Measurements from ENCODE around the gene ZNF655. TPM values are rescaled to one million over a fixed set of nuclear protein-coding genes. Genes with fewer than 3 reads are reported as not detected.

ZNF655 gene
- total RNA-seq, 1 experiment from 2014 or later: 40.4 TPM

GRCh38 chr7:99625961-99626360 is 67.5 kb downstream of the ZNF655 start:
- Mint-ChIP-seq H3K4me1 (peaks cover 23% of the 10 kb centered on the region), H3K4me3 (no peak overlapping the region), H3K27ac (no peak overlapping the region), H3K27me3 (ENCODE audit: low read depth) (no peaks in the 10 kb centered on the region), H3K9me3 (no peaks in the 10 kb centered on the region), H3K36me3 (peaks cover 83% of the 10 kb centered on the region)
- no peak for TF ChIP-seq ZNF416 (CRISPR knock-in tag; IDR thresholded peaks at IDR 0.05)
- TF ChIP-seq CDX4 (CRISPR knock-in tag; IDR thresholded peaks at IDR 0.05; ENCODE audit: borderline replicate concordance): no peak
- TF ChIP-seq TEAD4 (CRISPR knock-in tag; IDR thresholded peaks at IDR 0.05): no peak
- ChIA-PET CTCF (interaction anchor here (0.5 kb wide), 1 partner anchor 362 kb away, joined by 3 read pairs; no protein-coding TSS in a partner anchor), POLR2A (no interaction called here)
- ATAC-seq: no peak
- no peak for DNase-seq (ENCODE audit: low spot score)

Other genes starting within 250 kb of the ZNF655 start
- 149 to 160 TPM (median 150 TPM) in 3 replicates for gene ARPC1A, start 232.7 kb upstream of the ZNF655 start, total RNA-seq (2021)
- gene ARPC1B, start 183.9 kb upstream of the ZNF655 start, total RNA-seq (2021): 63.3 to 70.2 TPM (median 66.2 TPM) in 3 replicates
- 157 to 177 TPM (median 160 TPM) in 3 replicates for gene PDAP1, start 150.0 kb upstream of the ZNF655 start, total RNA-seq (2021)
- 98.4 to 99.5 TPM (median 98.7 TPM) in 3 replicates for gene BUD31, start 149.7 kb upstream of the ZNF655 start, total RNA-seq (2021)
- gene PTCD1, start 119.8 kb upstream of the ZNF655 start, total RNA-seq (2021): 8.8 to 11.4 TPM (median 11.1 TPM) in 3 replicates
- 79.1 to 109 TPM (median 85.8 TPM) in 3 replicates for gene CPSF4, start 119.7 kb upstream of the ZNF655 start, total RNA-seq (2021)
- 454 to 480 TPM (median 463 TPM) in 3 replicates for gene ATP5MF, start 92.5 kb upstream of the ZNF655 start, total RNA-seq (2021)
- 11.7 to 14.0 TPM (median 12.8 TPM) in 3 replicates for gene ZNF789, start 85.8 kb upstream of the ZNF655 start, total RNA-seq (2021)
- 23.0 to 24.0 TPM (median 23.1 TPM) in 3 replicates for gene ZNF394, start 58.4 kb upstream of the ZNF655 start, total RNA-seq (2021)
- 14.5 to 15.7 TPM (median 15.5 TPM) in 3 replicates for gene ZKSCAN5, start 54.0 kb upstream of the ZNF655 start, total RNA-seq (2021)
- gene FAM200A, start 6.5 kb upstream of the ZNF655 start, total RNA-seq (2021): 5.9 to 7.2 TPM (median 6.6 TPM) in 3 replicates
- gene TMEM225B, start 39.6 kb downstream of the ZNF655 start, total RNA-seq (2021): 0.78 to 0.81 TPM (median 0.78 TPM) in 3 replicates
- 16.3 to 20.1 TPM (median 19.9 TPM) in 3 replicates for gene ZSCAN25, start 58.3 kb downstream of the ZNF655 start, total RNA-seq (2021)
- gene CYP3A5, start 121.4 kb downstream of the ZNF655 start, total RNA-seq (2021): 0.39 to 0.78 TPM (median 0.76 TPM) in 3 replicates
- not detected in 3 replicates for gene CYP3A7, start 176.6 kb downstream of the ZNF655 start, total RNA-seq (2021)
- gene CYP3A4, start 225.5 kb downstream of the ZNF655 start, total RNA-seq (2021): 0.32 to 0.50 TPM (median 0.33 TPM) in 3 replicates

Data from WTC11 (cell line).